Right renal cortex interstitium (tissue), 3 donors: Measurements from ENCODE around the gene AK2. TPM values are rescaled to one million over a fixed set of nuclear protein-coding genes. Genes with fewer than 3 reads are reported as not detected.
"Not testable (repeated sequence)": the region's sequence is repeated elsewhere in the genome, so short reads cannot be mapped to it uniquely, and the experiment has no call there.

Experiments used
- DNase-seq, 3 donors: peaks; one replicate each; pipeline ENCODE4 v3.0.0-alpha.2; 2013; ENCODE audit warnings: low read depth in 3 of 3, low spot score in 2 of 3
- polyA plus RNA-seq, 3 donors: library from polyadenylated mRNA; unstranded; fragments of 120-200 nt; gene quantifications; one replicate each; pipeline ENCODE4 v1.2.1, GENCODE V29; 2013; ENCODE audit not compliant: insufficient read length in 3 of 3

AK2 gene
- polyA plus RNA-seq, 3 donors = 198 to 213 (median 208) TPM

- DNase-seq = peak; percentile 31 to 61 (median 61)
These were observed 18.7 kb upstream of the AK2 start for GRCh38 chr1:33055210-33056008.

DNA sequence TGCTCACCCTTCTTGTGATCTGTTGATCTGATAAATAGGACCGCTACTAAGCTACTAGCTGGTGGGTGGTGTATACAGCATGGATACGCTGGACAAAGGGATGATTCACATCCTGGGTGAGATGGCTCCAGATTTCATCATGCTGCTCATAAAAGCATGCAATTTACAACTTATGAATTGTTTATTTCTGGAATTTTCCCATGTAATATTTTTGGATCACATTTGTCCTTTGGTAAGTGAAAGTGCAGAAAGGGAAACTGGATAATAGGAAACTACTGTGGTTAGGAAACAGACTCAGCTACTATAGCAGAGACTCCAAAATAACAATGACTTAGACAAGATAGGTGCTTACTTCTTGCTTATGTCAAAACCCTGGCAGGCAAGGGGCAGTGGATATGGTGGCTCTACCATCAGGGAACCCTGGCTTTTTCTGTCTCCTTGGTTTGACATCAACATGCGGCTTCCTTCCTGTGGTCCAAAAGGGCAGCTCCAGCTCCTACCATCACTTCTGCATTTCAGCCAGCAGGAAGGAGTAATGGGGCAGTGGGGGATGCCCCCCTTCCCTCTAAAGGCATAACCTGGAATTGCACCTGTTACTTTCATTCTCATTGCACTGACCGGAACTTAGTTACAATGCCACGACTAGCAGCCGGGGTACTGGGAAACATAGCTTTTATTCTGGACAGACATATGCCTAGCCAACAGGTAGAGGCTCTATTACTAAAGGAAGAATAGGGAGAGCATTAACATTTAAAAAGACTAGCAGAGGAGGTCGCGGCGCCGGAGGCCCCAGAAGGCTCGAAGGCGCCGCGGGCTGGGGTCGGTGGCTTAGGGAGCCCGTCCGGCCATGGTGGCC lies 13.8 kb upstream of the AK2 start:
- DNase-seq = no peak

GRCh38 chr1:33049371-33049770 lies 12.7 kb upstream of the AK2 start:
- DNase-seq = no peak

GRCh38 chr1:33048426-33048825 lies 11.7 kb upstream of the AK2 start:
- DNase-seq = no peak

- DNase-seq = no peak
These were observed 11.2 kb upstream of the AK2 start for GRCh38 chr1:33047839-33048305.

DNA sequence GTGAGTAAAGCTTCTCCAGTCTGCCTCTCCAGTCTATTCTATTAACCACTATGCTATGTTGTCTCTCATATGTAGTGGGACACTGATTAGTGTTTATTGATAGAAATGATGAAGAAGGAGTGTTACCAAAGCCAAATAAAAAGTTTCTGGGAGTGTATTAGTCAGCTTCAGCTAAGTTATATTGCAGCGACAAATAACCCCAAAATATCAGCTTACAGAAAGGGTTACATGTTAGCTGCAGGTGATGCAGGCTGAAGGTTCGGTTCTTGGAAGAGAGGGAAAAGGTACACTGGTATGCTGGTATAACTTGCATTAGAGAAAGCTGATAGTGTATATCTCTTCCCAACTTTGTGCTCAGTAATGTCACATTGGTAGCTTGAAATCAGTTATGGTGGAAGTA lies 10.6 kb upstream of the AK2 start:
- DNase-seq = no peak

- DNase-seq = not testable (repeated sequence)
These were observed 9.6 kb upstream of the AK2 start for GRCh38 chr1:33046234-33046633.

DNA sequence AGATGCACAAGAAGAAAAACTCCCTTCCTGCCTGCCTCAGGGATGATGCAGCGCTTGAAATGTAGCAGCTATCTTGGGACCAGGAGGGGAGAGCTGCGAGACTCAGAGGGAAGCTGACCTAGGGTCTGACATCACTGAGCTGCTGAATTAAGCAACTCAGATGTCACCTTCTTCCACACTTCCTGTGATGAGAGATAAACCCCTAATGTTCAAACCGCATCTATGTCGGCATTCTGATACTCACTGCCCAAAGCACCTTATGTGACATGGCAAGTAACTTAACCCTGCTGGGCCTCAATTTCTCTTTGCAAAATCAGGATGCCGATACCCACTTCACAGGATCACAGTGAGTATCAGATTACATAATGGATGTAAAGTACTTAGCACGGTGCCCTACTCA lies 9.1 kb upstream of the AK2 start:
- no peak for DNase-seq

DNA sequence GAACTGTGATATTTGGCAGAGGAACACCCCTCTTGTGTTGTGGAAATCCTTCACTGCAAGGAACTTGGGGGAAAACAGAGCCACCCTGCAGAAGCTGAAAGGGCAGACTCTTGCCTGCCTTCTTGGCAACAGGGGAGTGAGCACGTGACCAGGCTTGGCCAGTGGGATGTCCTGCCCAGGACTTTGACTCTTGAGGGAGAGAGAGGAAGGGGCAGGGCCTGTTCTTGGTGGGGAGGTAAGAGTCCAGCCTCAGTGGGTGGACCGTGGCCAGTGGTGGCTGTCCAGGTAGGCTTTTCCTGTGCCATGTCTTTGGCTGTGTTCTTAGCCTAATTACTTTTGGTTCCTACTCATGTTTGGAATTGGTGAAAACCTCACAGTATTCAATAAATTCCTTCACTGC lies 8.6 kb upstream of the AK2 start:
- DNase-seq = no peak

GRCh38 chr1:33043267-33044092 lies 6.8 kb upstream of the AK2 start:
- DNase-seq = no peak

- no peak for DNase-seq
These were observed 6.1 kb upstream of the AK2 start for GRCh38 chr1:33042831-33043230.

DNA sequence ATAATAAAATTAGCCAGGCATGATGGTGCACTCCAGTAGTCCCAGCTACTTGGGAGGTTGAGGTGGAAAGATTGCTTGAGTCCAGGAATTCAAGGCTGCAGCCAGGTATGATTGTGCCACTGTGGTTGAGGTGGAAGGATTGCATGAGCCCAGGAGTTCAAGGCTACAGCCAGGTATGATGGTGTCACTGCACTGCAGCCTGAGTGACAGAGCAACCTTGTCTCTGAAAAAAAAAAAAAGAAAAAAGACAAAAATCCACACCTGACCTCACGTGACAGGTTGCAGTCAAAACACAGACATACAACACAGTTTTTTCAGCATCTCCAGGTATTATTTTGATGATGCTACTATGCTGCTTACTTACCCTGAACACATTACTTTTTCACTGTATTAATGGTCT lies 4.3 kb upstream of the AK2 start:
- DNase-seq = no peak

GRCh38 chr1:33039840-33040239 lies 3.2 kb upstream of the AK2 start:
- no peak for DNase-seq

DNA sequence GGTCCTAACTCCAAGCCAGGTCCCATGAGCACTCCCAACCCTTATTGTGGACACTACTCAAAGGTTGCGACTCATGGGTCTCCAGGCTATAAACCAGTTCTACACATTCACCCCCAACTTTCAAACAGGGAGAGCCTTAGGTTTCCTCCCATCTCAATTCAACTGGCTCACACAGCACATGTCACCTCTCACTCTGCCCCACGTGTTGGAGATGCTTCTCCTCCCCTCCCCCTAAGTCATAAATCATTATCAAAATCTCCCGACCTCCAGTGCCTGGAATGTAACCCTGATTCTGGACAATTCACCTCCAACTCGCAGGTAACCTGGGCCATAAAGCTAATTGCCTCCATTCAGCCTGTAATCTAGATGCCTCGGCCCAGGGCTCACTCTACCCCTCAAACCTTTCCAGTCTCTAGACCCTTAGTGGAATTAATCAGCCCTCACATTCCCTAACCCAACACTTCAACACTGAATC lies 595 bp downstream of the AK2 start:
- DNase-seq = peak in 1 of 3 donors; percentile 33

DNA sequence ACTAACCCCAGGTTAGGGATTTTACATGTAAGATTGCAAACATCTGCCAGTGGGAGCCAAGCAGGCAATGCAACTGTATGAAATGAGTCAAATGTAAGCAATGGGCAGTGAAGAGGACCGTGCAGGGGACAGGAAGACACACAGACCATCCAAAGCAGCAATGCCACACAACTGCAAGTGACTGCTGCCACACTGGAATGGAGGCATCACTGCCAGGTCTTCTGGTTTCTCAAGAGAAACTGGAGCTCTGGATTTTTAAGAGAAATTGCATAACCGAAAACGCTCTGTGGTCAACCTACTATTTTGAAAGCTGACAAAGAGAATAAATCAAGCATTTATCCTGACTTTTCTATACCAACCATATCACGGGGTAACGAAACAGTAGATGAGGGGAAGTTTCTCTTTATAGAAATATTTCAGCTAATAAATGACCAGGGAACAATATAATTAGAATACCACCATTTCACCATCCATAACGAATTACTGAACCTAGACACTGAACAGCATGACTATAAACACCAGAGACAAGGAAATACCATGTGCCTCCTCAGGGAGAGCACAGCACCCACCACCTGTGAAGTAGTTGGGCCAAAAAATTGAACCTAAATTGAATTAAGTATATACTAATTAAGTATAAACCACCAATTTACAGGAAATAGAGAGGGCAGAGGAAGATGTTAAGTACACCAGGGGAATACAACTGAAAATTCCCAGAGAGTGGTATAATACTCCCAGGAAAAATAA lies 4.4 kb downstream of the AK2 start:
- no peak for DNase-seq

GRCh38 chr1:33031506-33031905 lies 5.2 kb downstream of the AK2 start:
- DNase-seq = no peak

GRCh38 chr1:33030575-33030974 lies 6.1 kb downstream of the AK2 start:
- no peak for DNase-seq

DNA sequence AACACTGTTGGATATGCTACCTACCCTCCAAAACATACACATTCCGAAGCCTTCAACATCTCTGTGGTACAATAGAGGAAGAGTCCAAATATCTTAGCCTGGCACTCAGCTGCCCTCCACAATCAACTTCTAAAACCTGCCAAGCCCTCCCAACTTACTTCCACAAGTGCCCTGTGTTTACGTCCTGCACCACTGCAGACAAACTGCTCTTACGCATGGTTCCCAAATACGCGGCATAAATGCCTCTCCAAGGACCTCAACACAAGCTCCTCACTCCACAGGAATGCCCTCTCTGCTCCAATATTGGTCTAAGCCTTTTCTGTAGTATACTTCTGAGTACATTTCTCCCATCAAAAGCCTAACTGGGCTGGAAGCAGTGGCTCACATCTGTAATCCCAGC lies 6.8 kb downstream of the AK2 start:
- DNase-seq = no peak

GRCh38 chr1:33029209-33029608 lies 7.5 kb downstream of the AK2 start:
- DNase-seq = no peak

DNA sequence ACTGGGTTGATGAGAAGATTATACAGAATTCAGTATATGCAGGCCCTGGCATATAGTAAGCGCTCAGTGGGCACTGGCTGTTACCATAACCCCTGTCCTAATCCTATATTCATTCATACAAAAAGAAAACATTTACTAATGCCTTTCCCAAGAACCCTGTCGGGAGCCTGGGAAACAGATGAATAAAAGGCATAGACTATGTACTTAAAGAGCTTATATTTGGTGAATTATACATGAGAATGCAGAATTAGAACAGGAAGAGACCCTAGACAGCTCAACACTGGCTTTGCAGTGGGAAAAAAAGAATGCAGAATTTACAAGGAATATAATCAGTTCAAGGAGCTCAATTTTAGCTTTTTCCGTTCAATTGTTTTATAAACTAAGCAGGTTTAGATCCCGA lies 10.9 kb downstream of the AK2 start:
- DNase-seq = no peak
